PFSK-1 (cell line): ENCODE measurements around the gene PRPF19.

Experiments used
- SIN3A ChIP-seq: IDR thresholded peaks from 2 replicates; pipeline ENCODE4 v1.6.1; 2012; ENCODE audit warnings: mild to moderate bottlenecking, low read length, moderate library complexity, borderline replicate concordance; ENCODE audit not compliant: insufficient read depth
- TF ChIP-seq, protein P1 (sequence below), 2 experiments: IDR thresholded peaks; 2 replicates each; pipeline versions ENCODE4 v1.6.1 to v1.8.0; 2011 to 2012; ENCODE audit warnings: low read depth in 2 of 2, low read length in 2 of 2, control low read depth in 1 of 2, inconsistent platforms in 1 of 2, mild to moderate bottlenecking in 1 of 2, moderate library complexity in 1 of 2; ENCODE audit not compliant: insufficient read depth in 1 of 2

DNA sequence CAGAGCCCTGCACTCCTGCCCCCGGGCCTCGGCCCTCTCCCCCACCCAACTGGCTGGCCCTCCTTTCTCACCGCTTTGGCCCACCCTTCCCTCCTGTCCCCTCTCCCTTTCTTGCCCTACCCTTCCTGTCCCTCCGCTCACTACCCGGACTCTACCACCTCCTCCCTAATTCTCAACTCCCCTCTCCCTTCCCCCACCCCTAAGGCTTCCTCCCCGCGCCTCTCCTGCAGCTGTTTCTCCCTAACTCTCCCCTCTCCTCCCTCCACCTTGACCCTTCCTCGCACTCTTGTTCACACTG lies 45.2 kb upstream of the PRPF19 start:
- TF ChIP-seq, protein P1, sequence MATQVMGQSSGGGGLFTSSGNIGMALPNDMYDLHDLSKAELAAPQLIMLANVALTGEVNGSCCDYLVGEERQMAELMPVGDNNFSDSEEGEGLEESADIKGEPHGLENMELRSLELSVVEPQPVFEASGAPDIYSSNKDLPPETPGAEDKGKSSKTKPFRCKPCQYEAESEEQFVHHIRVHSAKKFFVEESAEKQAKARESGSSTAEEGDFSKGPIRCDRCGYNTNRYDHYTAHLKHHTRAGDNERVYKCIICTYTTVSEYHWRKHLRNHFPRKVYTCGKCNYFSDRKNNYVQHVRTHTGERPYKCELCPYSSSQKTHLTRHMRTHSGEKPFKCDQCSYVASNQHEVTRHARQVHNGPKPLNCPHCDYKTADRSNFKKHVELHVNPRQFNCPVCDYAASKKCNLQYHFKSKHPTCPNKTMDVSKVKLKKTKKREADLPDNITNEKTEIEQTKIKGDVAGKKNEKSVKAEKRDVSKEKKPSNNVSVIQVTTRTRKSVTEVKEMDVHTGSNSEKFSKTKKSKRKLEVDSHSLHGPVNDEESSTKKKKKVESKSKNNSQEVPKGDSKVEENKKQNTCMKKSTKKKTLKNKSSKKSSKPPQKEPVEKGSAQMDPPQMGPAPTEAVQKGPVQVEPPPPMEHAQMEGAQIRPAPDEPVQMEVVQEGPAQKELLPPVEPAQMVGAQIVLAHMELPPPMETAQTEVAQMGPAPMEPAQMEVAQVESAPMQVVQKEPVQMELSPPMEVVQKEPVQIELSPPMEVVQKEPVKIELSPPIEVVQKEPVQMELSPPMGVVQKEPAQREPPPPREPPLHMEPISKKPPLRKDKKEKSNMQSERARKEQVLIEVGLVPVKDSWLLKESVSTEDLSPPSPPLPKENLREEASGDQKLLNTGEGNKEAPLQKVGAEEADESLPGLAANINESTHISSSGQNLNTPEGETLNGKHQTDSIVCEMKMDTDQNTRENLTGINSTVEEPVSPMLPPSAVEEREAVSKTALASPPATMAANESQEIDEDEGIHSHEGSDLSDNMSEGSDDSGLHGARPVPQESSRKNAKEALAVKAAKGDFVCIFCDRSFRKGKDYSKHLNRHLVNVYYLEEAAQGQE (IDR thresholded peaks at IDR 0.05; ENCODE audit: insufficient read depth in 1 of 2, low read depth in 2 of 2, low read length in 2 of 2): no peak
- TF ChIP-seq SIN3A: no peak
